ENCODE measurements around the gene ABHD17B.

DNA sequence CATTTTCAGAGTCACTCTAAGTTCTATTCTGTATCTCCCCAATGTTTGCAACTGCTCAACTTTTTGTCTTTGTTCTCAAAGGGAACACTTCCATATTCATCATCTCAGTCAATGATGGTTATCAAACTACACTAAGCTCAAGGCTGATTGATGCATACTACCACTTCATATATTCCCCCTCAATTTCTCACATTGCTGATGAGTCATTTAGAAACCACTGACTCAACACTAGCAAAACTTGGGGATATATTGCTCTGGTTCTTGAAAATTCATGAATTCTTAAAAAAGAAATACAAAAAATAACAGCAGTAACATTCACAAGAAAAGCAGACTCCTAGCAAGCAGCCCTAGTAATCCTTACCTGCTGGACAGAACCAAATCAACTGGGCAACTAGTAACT is 52.2 kb downstream of the ABHD17B start:
- TF ChIP-seq EZH2 (IDR thresholded peaks at IDR 0.05; ENCODE audit: low read length, unreplicated experiment) (no peak), EZH2phosphoT487 (IDR thresholded peaks at IDR 0.05; ENCODE audit: borderline replicate concordance, low read length) (no peak)
- TF ChIP-seq, protein P1, sequence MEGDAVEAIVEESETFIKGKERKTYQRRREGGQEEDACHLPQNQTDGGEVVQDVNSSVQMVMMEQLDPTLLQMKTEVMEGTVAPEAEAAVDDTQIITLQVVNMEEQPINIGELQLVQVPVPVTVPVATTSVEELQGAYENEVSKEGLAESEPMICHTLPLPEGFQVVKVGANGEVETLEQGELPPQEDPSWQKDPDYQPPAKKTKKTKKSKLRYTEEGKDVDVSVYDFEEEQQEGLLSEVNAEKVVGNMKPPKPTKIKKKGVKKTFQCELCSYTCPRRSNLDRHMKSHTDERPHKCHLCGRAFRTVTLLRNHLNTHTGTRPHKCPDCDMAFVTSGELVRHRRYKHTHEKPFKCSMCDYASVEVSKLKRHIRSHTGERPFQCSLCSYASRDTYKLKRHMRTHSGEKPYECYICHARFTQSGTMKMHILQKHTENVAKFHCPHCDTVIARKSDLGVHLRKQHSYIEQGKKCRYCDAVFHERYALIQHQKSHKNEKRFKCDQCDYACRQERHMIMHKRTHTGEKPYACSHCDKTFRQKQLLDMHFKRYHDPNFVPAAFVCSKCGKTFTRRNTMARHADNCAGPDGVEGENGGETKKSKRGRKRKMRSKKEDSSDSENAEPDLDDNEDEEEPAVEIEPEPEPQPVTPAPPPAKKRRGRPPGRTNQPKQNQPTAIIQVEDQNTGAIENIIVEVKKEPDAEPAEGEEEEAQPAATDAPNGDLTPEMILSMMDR (conservative IDR thresholded peaks at IDR 0.05; ENCODE audit: low read depth, low read length) = no peak
